ENCODE measurements around the gene RFX5.

RFX5 gene

DNA sequence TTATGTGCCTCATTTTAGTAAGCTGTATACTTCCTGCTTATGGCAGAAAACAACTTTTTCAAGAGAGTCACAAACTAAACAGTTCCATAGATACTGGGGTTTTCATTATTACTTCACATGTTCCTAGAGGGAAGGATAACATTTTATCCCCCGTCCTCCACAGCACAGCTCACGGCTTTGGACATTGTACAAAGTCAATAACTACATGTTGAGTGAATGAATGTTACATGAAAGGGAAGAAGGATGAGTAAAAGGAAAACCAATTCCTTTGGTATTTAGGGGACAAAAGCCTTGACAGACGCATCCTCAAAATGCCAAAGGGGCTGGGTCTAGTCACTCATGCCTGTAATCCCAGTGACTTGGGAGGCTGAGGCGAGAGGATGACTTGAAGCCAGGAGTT, 34.6 kb downstream of the RFX5 start:
- Mint-ChIP-seq H3K27me3 (ENCODE audit: low read depth, poor library complexity) (no peaks in the 10 kb centered on the region), H3K4me1 (peaks cover 32% of the 10 kb centered on the region), H3K9me3 (no peaks in the 10 kb centered on the region), H3K4me3 (no peak overlapping the region), H3K27ac (no peak overlapping the region), H3K36me3 (ENCODE audit: low read depth) (peaks cover 52% of the 10 kb centered on the region)
- no peak for DNase-seq
- TF ChIP-seq CTCF (IDR thresholded peaks at IDR 0.05): no peak

DNA sequence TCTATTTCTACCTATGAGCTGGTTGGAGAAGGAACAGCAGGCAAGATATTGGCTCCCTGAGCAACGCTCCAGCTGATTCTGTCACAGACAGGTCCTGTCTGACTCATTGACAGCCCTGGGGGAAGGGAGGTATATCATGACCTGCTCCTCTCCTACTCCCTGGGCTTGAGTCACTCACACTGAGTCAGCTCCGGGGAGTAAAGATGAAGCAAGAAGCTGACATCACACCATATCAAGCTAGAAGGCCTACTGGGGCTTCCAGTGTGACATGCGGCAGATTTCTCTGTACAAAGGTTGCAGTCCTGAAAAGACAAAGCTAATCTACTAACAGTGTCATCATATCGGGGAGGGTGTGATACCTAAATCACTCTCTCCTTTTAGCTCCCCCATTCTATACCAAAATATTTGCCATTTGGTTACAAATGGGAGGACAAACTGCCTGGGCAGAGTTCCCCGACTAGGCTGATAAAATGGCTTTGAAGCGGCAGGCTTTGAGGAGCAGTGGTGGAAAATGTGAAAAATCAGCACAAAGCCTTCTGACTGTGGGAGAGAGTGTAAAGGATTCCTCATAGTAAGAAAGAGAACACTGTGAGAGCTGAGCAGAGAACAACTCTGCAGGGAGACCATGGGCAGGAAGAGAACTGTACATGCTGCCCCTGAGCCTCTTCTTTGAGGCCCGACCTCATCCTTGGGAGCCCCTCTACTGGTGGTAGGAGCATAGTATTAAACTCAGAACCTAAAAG, 35.3 kb downstream of the RFX5 start:
- H3K4me3 Mint-ChIP-seq: no peak overlapping the region
- peaks cover 32% of the 10 kb centered on the region for H3K4me1 Mint-ChIP-seq
- H3K9me3 Mint-ChIP-seq: no peaks in the 10 kb centered on the region
- H3K27ac Mint-ChIP-seq: peak overlapping the region; percentile 69
- no peak for DNase-seq
- H3K36me3 Mint-ChIP-seq (ENCODE audit: low read depth): peaks cover 56% of the 10 kb centered on the region
- H3K27me3 Mint-ChIP-seq (ENCODE audit: low read depth, poor library complexity): no peaks in the 10 kb centered on the region
- TF ChIP-seq CTCF (IDR thresholded peaks at IDR 0.05): no peak

DNA sequence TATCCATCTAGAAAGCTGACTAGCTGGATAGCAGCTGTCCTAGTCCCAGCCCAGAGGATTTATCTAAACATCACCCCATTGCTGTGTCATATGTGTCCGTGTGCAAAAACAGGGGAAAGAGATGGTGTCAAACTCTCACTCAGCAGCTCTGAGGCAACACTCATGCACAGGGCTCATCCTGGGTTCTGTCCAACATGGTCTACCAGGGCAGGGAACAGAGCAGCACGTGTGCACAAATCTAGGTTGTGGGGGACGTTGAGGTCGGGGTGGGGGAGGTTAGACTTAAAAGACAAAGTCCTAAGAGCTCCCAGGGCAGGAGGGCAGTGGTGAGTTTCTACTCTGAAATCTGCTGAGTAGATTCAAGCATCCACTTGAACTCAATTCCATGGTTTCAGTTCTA, 36.0 kb downstream of the RFX5 start:
- peaks cover 32% of the 10 kb centered on the region for H3K4me1 Mint-ChIP-seq
- TF ChIP-seq CTCF (IDR thresholded peaks at IDR 0.05): no peak
- no peaks in the 10 kb centered on the region for H3K27me3 Mint-ChIP-seq (ENCODE audit: low read depth, poor library complexity)
- H3K36me3 Mint-ChIP-seq (ENCODE audit: low read depth): peaks cover 55% of the 10 kb centered on the region
- H3K27ac Mint-ChIP-seq: peak overlapping the region; percentile 25
- no peaks in the 10 kb centered on the region for H3K9me3 Mint-ChIP-seq
- no peak for DNase-seq
- H3K4me3 Mint-ChIP-seq: no peak overlapping the region

GRCh38 chr1:151309811-151310323, 37.2 kb downstream of the RFX5 start:
- Mint-ChIP-seq H3K27ac (peak overlapping the region; percentile 77), H3K4me1 (peaks cover 32% of the 10 kb centered on the region), H3K36me3 (ENCODE audit: low read depth) (peaks cover 55% of the 10 kb centered on the region), H3K4me3 (no peak overlapping the region), H3K27me3 (ENCODE audit: low read depth, poor library complexity) (no peaks in the 10 kb centered on the region), H3K9me3 (no peaks in the 10 kb centered on the region)
- no peak for TF ChIP-seq CTCF (IDR thresholded peaks at IDR 0.05)
- DNase-seq: no peak

DNA sequence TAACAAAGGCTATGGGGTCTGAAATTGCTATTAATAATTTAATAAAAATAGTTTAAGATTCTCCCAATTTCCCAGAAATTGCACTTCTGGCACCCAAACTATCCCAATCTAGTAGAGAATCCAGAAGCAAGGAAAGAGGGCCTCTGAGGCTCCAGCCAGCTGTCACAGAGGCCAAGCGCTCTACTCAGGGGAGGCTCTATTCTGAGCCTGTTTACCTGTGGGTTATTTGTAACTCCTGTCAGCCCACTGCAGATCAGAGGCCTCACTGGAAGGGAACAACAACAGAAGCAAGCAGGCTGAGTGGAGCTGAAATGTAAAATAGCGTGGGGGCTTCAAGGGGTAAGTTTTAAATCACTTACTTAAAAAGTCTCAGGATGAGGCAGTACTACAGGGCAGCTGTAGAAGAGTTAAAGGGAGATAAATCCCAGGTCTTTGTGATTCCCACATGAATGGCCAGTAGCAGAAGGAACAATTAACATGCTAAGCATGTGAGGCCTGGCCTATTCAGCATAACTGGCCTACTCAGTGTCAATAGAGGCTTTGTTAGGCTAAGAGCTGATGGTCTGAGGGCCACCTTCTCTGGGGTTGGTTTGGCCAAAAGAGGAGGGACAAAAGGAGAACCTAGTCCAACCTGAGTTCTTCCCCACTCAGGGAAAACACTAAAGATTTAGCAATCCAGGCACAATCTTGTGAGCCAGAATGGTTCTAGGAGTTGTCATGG, 52.1 kb downstream of the RFX5 start:
- no peaks in the 10 kb centered on the region for H3K9me3 Mint-ChIP-seq
- no peaks in the 10 kb centered on the region for H3K27me3 Mint-ChIP-seq (ENCODE audit: low read depth, poor library complexity)
- H3K27ac Mint-ChIP-seq: peak overlapping the region; percentile 85
- TF ChIP-seq CTCF (IDR thresholded peaks at IDR 0.05): no peak
- H3K4me1 Mint-ChIP-seq: peaks cover 14% of the 10 kb centered on the region
- H3K36me3 Mint-ChIP-seq (ENCODE audit: low read depth): peaks cover 43% of the 10 kb centered on the region
- DNase-seq: no peak
- H3K4me3 Mint-ChIP-seq: no peak overlapping the region

All from nephron progenitor cell (in vitro differentiated cells).